ENCODE results near the gene TIMM22.

TIMM22 gene

GRCh38 chr17:996554-997344 lies at the start of gene TIMM22:
Gene TIMM22 (plus strand): TSS chr17:997129. CDS start chr17:997143, 14 bp downstream.
- no peak for TF ChIP-seq RARB (CRISPR knock-in tag; IDR thresholded peaks at IDR 0.05)
- TF ChIP-seq ZNF8 (CRISPR knock-in tag; IDR thresholded peaks at IDR 0.05), result no peak
- TF ChIP-seq ZFP3 (CRISPR knock-in tag; IDR thresholded peaks at IDR 0.05), result peak; percentile 53; the same call in 1 of the 2 replicates
- no peak for TF ChIP-seq TSHZ2 (CRISPR knock-in tag; IDR thresholded peaks at IDR 0.05)
- peak; percentile 74; the same call in 1 of the 2 replicates for TF ChIP-seq ARNTL (CRISPR knock-in tag; IDR thresholded peaks at IDR 0.05; ENCODE audit: borderline replicate concordance, low read depth)
- TF ChIP-seq CREB5 (CRISPR knock-in tag; IDR thresholded peaks at IDR 0.05; ENCODE audit: low read depth), result no peak
- no peak for TF ChIP-seq GLIS3 (CRISPR knock-in tag; IDR thresholded peaks at IDR 0.05)
- no peak for TF ChIP-seq ZC3H10 (CRISPR knock-in tag; IDR thresholded peaks at IDR 0.05)
- no peak for TF ChIP-seq ZFP30 (CRISPR knock-in tag; IDR thresholded peaks at IDR 0.05)
- no peak for TF ChIP-seq PPARA (CRISPR knock-in tag; IDR thresholded peaks at IDR 0.05; ENCODE audit: borderline replicate concordance)

GRCh38 chr17:948284-948852 lies 48.6 kb upstream of the TIMM22 start:
- TF ChIP-seq ZNF8 (CRISPR knock-in tag; IDR thresholded peaks at IDR 0.05), result no peak
- no peak for TF ChIP-seq GLIS3 (CRISPR knock-in tag; IDR thresholded peaks at IDR 0.05)
- TF ChIP-seq TCF4 (CRISPR knock-in tag; IDR thresholded peaks at IDR 0.05; ENCODE audit: borderline replicate concordance), result no peak
- TF ChIP-seq RARB (CRISPR knock-in tag; IDR thresholded peaks at IDR 0.05), result no peak
- TF ChIP-seq TSHZ2 (CRISPR knock-in tag; IDR thresholded peaks at IDR 0.05), result no peak
- TF ChIP-seq ZFP30 (CRISPR knock-in tag; IDR thresholded peaks at IDR 0.05), result no peak
- TF ChIP-seq ZFP3 (CRISPR knock-in tag; IDR thresholded peaks at IDR 0.05), result no peak
- no peak for TF ChIP-seq ARNTL (CRISPR knock-in tag; IDR thresholded peaks at IDR 0.05; ENCODE audit: borderline replicate concordance, low read depth)
- ATAC-seq, result no peak

More at GRCh38 chr17:996554-997344, at the start of gene TIMM22:
- ATAC-seq, result peak; percentile 97

GRCh38 chr17:949623-950303 lies 47.2 kb upstream of the TIMM22 start:
- ATAC-seq, result no peak
- no peak for TF ChIP-seq CREB5 (CRISPR knock-in tag; IDR thresholded peaks at IDR 0.05; ENCODE audit: low read depth)
- no peak for TF ChIP-seq PATZ1 (CRISPR knock-in tag; IDR thresholded peaks at IDR 0.05; ENCODE audit: borderline replicate concordance)
- no peak for TF ChIP-seq GLIS3 (CRISPR knock-in tag; IDR thresholded peaks at IDR 0.05)
- no peak for TF ChIP-seq RARB (CRISPR knock-in tag; IDR thresholded peaks at IDR 0.05)
- TF ChIP-seq ARNTL (CRISPR knock-in tag; IDR thresholded peaks at IDR 0.05; ENCODE audit: borderline replicate concordance, low read depth), result no peak
- no peak for TF ChIP-seq ZNF565 (CRISPR knock-in tag; conservative IDR thresholded peaks at IDR 0.05; ENCODE audit: low read depth)
- no peak for TF ChIP-seq SNAI2 (CRISPR knock-in tag; IDR thresholded peaks at IDR 0.05)
- TF ChIP-seq POU6F1 (CRISPR knock-in tag; IDR thresholded peaks at IDR 0.05; ENCODE audit: borderline replicate concordance, low read depth), result no peak
- TF ChIP-seq TOX (CRISPR knock-in tag; IDR thresholded peaks at IDR 0.05; ENCODE audit: borderline replicate concordance), result no peak
- TF ChIP-seq PPARA (CRISPR knock-in tag; IDR thresholded peaks at IDR 0.05; ENCODE audit: borderline replicate concordance), result no peak
- no peak for TF ChIP-seq CSRNP3 (CRISPR knock-in tag; IDR thresholded peaks at IDR 0.05)
